HG02938 (cell line): Measurements from ENCODE around the gene AKIP1.

Experiments used
- ATAC-seq: cut with Tn5 transposase; IDR thresholded peaks from one replicate; pipeline ENCODE4 v1.9.1; 2021; ENCODE audit warnings: mild to moderate bottlenecking, moderate library complexity; ENCODE audit not compliant: unreplicated experiment

Gene AKIP1

GRCh38 chr11:8956860-8957259 is 45.9 kb downstream of the AKIP1 start:
- no peak for ATAC-seq

DNA sequence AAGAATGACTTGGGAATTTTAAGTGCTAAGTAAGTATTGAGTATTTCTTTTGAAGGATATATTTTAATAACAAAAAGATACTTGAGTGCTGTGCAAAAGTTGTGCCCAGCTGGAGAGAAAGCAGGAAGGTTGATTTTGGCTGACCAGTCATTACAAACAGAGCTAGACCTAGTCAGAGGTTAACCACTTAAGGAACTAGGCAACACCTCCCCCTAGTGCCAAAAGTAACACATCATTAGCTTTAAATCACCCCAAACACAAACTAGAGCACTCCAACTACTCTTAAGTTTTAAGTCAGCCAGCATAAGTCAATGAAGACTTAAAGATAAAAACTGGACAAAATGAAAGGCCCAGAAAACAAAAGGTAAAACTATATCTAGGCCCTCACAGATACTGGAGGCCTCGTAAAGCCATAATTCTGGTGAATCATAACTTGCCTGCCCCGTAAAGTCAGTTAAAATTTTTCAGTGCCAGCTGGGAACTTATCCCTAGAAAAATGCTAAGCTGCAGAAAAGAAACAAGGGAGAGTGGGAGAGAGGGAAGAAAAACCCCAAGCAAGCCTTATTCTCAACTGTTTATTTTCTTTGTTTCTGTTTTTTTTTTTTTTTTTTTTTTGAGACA is 48.7 kb downstream of the AKIP1 start:
- no peak for ATAC-seq

DNA sequence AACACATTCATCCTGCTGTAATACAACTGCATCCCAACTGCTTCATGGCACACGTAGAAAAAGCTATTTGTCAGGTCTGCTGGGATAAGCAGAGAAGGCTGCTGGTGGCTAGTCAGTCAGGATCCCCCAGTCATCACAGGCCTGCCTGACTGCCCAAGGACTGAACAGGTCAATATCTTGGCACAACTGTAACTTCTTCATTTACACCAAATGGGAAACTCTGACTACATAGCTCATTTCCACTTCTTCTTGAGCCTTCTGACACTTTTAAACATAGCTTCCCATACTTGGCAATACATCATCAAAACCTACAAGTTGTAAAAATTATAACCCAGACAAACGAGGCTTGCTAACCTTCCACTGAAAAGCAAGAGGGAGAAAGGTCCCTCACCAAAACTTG is 50.4 kb downstream of the AKIP1 start:
- ATAC-seq, result no peak

DNA sequence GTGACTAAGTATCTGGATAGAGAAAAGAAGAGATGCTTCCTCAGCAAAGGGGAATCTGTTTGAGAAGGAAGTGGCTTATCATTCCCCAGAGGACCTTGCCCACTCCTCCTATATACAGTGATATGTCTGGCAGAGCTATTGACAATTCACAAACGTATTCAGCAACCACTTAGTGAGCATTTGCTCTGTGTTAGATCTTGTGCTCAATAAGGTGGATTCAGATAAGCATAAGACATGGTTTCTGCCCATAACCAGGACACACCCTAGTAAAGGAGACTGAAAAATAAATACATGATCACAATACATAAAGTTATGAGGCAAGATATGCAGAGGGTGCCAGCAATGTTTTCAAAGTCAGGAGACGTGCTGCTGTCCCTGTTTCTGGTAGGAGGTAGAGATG is 51.9 kb downstream of the AKIP1 start:
- ATAC-seq, result no peak

- peak; percentile 56 for ATAC-seq
Measured at GRCh38 chr11:8963569-8964323, 52.8 kb downstream of the AKIP1 start.

- ATAC-seq, result peak; percentile 71
Measured at GRCh38 chr11:8964324-8965320, 53.6 kb downstream of the AKIP1 start, which contains the start of gene TMEM9B. Gene TMEM9B, minus strand, starts transcription at chr11:8964442. Its CDS starts 129 bp downstream, at chr11:8964313.

DNA sequence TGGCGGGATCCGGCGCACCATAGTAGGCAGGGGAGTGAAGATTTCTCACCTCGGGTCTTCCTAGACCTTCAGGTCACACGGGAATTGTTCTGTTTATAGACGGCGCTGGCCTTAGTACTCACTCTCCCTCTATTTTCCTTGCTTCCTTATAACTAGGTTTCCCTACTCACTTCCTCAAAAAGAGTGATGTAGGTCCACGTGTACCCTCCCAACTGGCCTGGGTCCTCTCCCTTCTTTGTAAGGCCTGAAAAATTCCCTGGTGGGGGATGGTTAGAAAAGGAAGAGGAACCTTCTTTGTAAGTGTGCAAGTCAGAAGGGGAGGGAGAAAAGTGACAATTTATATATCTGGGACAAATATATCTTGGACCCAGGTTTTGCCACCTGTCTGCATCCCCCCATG is 56.2 kb downstream of the AKIP1 start:
- ATAC-seq, result no peak
